Tongue (tissue), 2 donors: Measurements from ENCODE around the gene ANKRD65. TPM values are rescaled to one million over a fixed set of nuclear protein-coding genes. Genes with fewer than 3 reads are reported as not detected.
A peak's percentile ranks its signal among the peaks of the same experiment; 100 is the strongest.
"Not testable (repeated sequence)": the region's sequence is repeated elsewhere in the genome, so short reads cannot be mapped to it uniquely, and the experiment has no call there.

Experiments used
- DNase-seq: peaks from one replicate; pipeline ENCODE4 v3.0.0-alpha.2; 2015
- total RNA-seq: library from RNA; depleted of rRNA; stranded (reverse); fragments of >200 nt; gene quantifications from one replicate; pipeline ENCODE4 v1.2.3, GENCODE V29; 2014

Gene ANKRD65
- 13.4 TPM for total RNA-seq

- DNase-seq = peak; percentile 68
These were observed at the start of gene ANKRD65 for GRCh38 chr1:1421147-1421906. TSS of gene ANKRD65 (minus strand) at chr1:1421276. CDS start at chr1:1421005, 271 bp downstream.

- DNase-seq = not testable (repeated sequence)
These were observed 47.3 kb upstream of the ANKRD65 start for GRCh38 chr1:1468196-1468985.

- DNase-seq = no peak
These were observed 42.2 kb upstream of the ANKRD65 start for GRCh38 chr1:1463312-1463711.

GRCh38 chr1:1462318-1462966, 41.4 kb upstream of the ANKRD65 start:
- no peak for DNase-seq

- DNase-seq = no peak
These were observed 40.7 kb upstream of the ANKRD65 start for GRCh38 chr1:1461721-1462317.

GRCh38 chr1:1460540-1461130, 39.6 kb upstream of the ANKRD65 start:
- DNase-seq = no peak

GRCh38 chr1:1459711-1460110, 38.6 kb upstream of the ANKRD65 start:
- DNase-seq = not testable (repeated sequence)

GRCh38 chr1:1459156-1459555, 38.1 kb upstream of the ANKRD65 start:
- DNase-seq = not testable (repeated sequence)

- DNase-seq = not testable (repeated sequence)
These were observed 35.7 kb upstream of the ANKRD65 start for GRCh38 chr1:1456683-1457255.

GRCh38 chr1:1455934-1456333, 34.9 kb upstream of the ANKRD65 start:
- not testable (repeated sequence) for DNase-seq

- no peak for DNase-seq
These were observed 34.3 kb upstream of the ANKRD65 start for GRCh38 chr1:1455366-1455884.

GRCh38 chr1:1454286-1455056, 33.4 kb upstream of the ANKRD65 start:
- not testable (repeated sequence) for DNase-seq

- no peak for DNase-seq
These were observed 31.8 kb upstream of the ANKRD65 start for GRCh38 chr1:1452882-1453281.

- not testable (repeated sequence) for DNase-seq
These were observed 31.3 kb upstream of the ANKRD65 start for GRCh38 chr1:1452365-1452739.

GRCh38 chr1:1451696-1452364, 30.8 kb upstream of the ANKRD65 start:
- DNase-seq = no peak

- DNase-seq = not testable (repeated sequence)
These were observed 29.5 kb upstream of the ANKRD65 start for GRCh38 chr1:1450616-1451015.

- no peak for DNase-seq
These were observed 28.1 kb upstream of the ANKRD65 start, which contains the start of gene ATAD3C for GRCh38 chr1:1449099-1449739. TSS of gene ATAD3C (plus strand) at chr1:1449689. CDS start at chr1:1450684, 995 bp downstream.

GRCh38 chr1:1446631-1447030, 25.6 kb upstream of the ANKRD65 start:
- DNase-seq = not testable (repeated sequence)

- DNase-seq = no peak
These were observed 21.1 kb upstream of the ANKRD65 start for GRCh38 chr1:1442069-1442770.
